Natural killer cell (primary cell): ENCODE data around the gene CD302. TPM values are rescaled to one million over a fixed set of nuclear protein-coding genes. Genes with fewer than 3 reads are reported as not detected.
"Not testable (repeated sequence)": the region's sequence is repeated elsewhere in the genome, so short reads cannot be mapped to it uniquely, and the experiment has no call there.

ENCODE experiments used
- ATAC-seq, 3 donors: fragments of 150-1000 bp in 2 of 3; fragments of 200-7000 bp in 1 of 3; cut with Tn5 transposase; 1 replicate in 1 of 3; 2 replicates in 2 of 3; pipeline ENCODE4 v1.10.0; 2021; ENCODE audit warnings: mild to moderate bottlenecking in 2 of 3, moderate library complexity in 2 of 3
- DNase-seq, 2 donors: peaks; one replicate each; pipeline versions ENCODE4 v3.0.0 to v3.0.0-alpha.2; 2013 to 2021; ENCODE audit warnings: mixed read lengths in 1 of 2
- H3K27ac ChIP-seq: one replicate; pipeline ENCODE4 v1.5.1; 2013; ENCODE audit warnings: mild to moderate bottlenecking, low read length
- H3K27me3 ChIP-seq: one replicate; pipeline ENCODE4 v1.6.1; 2013; ENCODE audit warnings: low read length; ENCODE audit not compliant: control insufficient read depth, insufficient read depth
- H3K36me3 ChIP-seq: one replicate; pipeline ENCODE4 v1.6.1; 2013; ENCODE audit warnings: low read length; ENCODE audit not compliant: control insufficient read depth, insufficient read depth
- H3K4me1 ChIP-seq: one replicate; pipeline ENCODE4 v1.6.1; 2013; ENCODE audit warnings: low read length; ENCODE audit not compliant: control insufficient read depth, insufficient read depth
- H3K4me3 ChIP-seq: one replicate; pipeline ENCODE4 v1.5.1; 2013; ENCODE audit warnings: low read length
- H3K9me3 ChIP-seq: one replicate; pipeline ENCODE4 v1.6.1; 2013; ENCODE audit warnings: low read length; ENCODE audit not compliant: control insufficient read depth, insufficient read depth
- H3K27ac Mint-ChIP-seq, 2 donors: one replicate each; pipeline ENCODE4 v1.8.0; 2022; ENCODE audit warnings: mild to moderate bottlenecking in 2 of 2, mixed read lengths in 2 of 2, moderate library complexity in 1 of 2
- H3K27me3 Mint-ChIP-seq, 2 donors: one replicate each; pipeline ENCODE4 v1.8.0; 2022; ENCODE audit warnings: low read depth in 2 of 2, mixed read lengths in 2 of 2
- H3K36me3 Mint-ChIP-seq: one replicate; pipeline ENCODE4 v1.8.0; 2022; ENCODE audit warnings: mixed read lengths
- H3K4me1 Mint-ChIP-seq, 2 donors: one replicate each; pipeline ENCODE4 v1.8.0; 2022; ENCODE audit warnings: mixed read lengths in 2 of 2
- H3K4me3 Mint-ChIP-seq: one replicate; pipeline ENCODE4 v1.8.0; 2022; ENCODE audit warnings: mild to moderate bottlenecking, moderate library complexity, mixed read lengths
- H3K9me3 Mint-ChIP-seq, 2 donors: one replicate each; pipeline ENCODE4 v1.8.0; 2022; ENCODE audit warnings: mixed read lengths in 2 of 2
- WGBS: methylation state at CpG from one replicate; pipeline ENCODE4 v1.1.7; 2013; ENCODE audit warnings: missing lambda C conversion rate; ENCODE audit not compliant: insufficient coverage; 5-methylcytosine and 5-hydroxymethylcytosine counted together
- intact Hi-C: fragments of 100-400 bp; cut with micrococcal nuclease; formaldehyde crosslinking; loops from one replicate; pipeline ENCODE4 v1.14.2; 2022
- total RNA-seq, 4 donors: library from RNA; stranded (reverse); fragments of 120-200 nt in 1 of 4; gene quantifications; one replicate each; pipeline versions ENCODE4 v1.2.3 to v1.2.4, GENCODE V29; 2013 to 2022
- TF ChIP-seq, protein P1 (sequence below): fragments of 200-600 bp; IDR thresholded peaks from one replicate; pipeline ENCODE4 v1.8.0; 2022; ENCODE audit warnings: antibody characterized with exemption

The CD302 gene
- total RNA-seq, 3 donors from 2014 or later (not counting 1 experiment from before 2014, with no cell fraction given), result 2.0 to 5.2 (median 5.1) TPM

DNA sequence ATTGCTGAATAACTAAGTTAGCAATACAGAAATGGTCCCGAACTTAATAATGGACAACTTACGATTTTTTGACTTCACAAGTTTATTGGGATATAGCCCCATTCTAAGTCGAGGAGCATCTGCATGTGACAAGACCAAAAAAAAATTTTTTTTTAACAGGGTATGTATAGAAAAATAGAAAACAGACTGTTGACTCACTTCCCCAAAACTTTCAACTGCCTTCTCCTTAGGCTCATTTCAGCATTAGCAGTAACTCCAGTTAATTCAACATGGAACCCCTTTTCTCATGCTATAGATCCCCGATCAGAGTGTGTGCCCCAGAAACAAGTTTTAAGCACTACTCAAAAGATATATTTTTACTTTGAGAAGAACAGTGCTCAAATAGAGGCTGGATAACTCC is 5.4 kb downstream of the CD302 start:
- DNase-seq (no peak), ATAC-seq (no peak)
- peaks cover 4% of the 10 kb centered on the region for H3K27me3 ChIP-seq
- intact Hi-C loops, result no loop called here
- H3K4me1 ChIP-seq, result peaks cover 3% of the 10 kb centered on the region
- H3K36me3 ChIP-seq, result no peaks in the 10 kb centered on the region
- H3K4me3 ChIP-seq, result no peak overlapping the region
- no peaks in the 10 kb centered on the region for H3K9me3 ChIP-seq
- Mint-ChIP-seq H3K27ac (no peak overlapping the region), H3K9me3 (no peaks in the 10 kb centered on the region), H3K4me1 (peaks cover 5 to 10% of the 10 kb centered on the region in 2 donors), H3K4me3 (no peak overlapping the region), H3K27me3 (peaks cover 0 to 11% of the 10 kb centered on the region in 2 donors), H3K36me3 (no peaks in the 10 kb centered on the region)
- TF ChIP-seq, protein P1, sequence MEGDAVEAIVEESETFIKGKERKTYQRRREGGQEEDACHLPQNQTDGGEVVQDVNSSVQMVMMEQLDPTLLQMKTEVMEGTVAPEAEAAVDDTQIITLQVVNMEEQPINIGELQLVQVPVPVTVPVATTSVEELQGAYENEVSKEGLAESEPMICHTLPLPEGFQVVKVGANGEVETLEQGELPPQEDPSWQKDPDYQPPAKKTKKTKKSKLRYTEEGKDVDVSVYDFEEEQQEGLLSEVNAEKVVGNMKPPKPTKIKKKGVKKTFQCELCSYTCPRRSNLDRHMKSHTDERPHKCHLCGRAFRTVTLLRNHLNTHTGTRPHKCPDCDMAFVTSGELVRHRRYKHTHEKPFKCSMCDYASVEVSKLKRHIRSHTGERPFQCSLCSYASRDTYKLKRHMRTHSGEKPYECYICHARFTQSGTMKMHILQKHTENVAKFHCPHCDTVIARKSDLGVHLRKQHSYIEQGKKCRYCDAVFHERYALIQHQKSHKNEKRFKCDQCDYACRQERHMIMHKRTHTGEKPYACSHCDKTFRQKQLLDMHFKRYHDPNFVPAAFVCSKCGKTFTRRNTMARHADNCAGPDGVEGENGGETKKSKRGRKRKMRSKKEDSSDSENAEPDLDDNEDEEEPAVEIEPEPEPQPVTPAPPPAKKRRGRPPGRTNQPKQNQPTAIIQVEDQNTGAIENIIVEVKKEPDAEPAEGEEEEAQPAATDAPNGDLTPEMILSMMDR, result no peak
- H3K27ac ChIP-seq, result no peak overlapping the region
- WGBS, result 84% methylated on average over 4 of the region's 4 CpGs

DNA sequence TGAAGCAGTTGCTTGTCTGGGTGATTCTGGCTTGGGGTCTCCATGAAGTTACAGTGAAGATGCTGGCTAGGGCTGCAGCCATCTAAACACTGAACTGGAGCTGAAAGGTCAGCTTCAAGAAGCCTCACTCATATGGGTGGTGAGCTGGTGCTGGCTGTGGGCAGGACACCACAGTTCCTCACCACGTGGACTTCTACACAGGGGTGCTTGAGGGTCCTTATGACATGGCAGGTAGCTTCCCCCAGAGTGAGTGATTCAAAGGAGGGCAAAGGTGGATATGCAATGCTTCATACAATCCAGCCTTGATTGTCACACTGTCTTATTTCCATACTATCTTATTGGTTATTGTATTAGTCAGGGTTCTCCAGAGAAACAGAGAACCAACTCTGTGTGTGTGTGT is 6.0 kb downstream of the CD302 start:
- Histone ChIP-seq H3K9me3 (no peaks in the 10 kb centered on the region), H3K4me1 (no peaks in the 10 kb centered on the region), H3K36me3 (no peaks in the 10 kb centered on the region), H3K27ac (no peak overlapping the region), H3K4me3 (no peak overlapping the region), H3K27me3 (no peaks in the 10 kb centered on the region)
- TF ChIP-seq, protein P1, result no peak
- Mint-ChIP-seq H3K4me3 (no peak overlapping the region), H3K27ac (no peak overlapping the region), H3K4me1 (peaks cover 0 to 5% of the 10 kb centered on the region in 2 donors), H3K27me3 (peaks cover 0 to 11% of the 10 kb centered on the region in 2 donors), H3K9me3 (no peaks in the 10 kb centered on the region), H3K36me3 (no peaks in the 10 kb centered on the region)
- DNase-seq, result no peak
- ATAC-seq, result no peak
- WGBS, result 67% methylated on average over 1 of the region's 1 CpG
- intact Hi-C loops, result no loop called here

DNA sequence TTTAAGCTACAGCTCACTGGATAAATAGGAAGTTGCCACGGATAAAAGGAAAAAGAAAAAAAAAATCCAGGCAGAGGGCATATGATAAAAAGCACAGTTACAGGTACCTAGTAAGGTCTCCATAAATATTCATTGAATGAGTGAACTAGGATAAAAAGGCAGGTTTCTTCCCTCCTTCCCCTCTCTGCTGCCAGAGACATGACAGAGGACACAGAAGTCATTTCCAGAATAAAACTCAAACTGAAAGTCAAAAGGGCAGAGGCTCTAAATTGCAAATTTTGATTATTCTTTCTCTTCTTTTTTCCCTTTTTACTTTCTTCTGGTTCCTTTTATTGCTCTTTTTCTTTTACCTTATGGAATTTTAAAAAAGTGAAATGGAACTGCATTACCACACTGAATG is 7.7 kb downstream of the CD302 start:
- H3K27ac ChIP-seq, result no peak overlapping the region
- no peak for DNase-seq
- H3K9me3 Mint-ChIP-seq, result no peaks in the 10 kb centered on the region
- H3K36me3 Mint-ChIP-seq, result no peaks in the 10 kb centered on the region
- H3K27me3 ChIP-seq, result no peaks in the 10 kb centered on the region
- no peaks in the 10 kb centered on the region for H3K36me3 ChIP-seq
- 40% methylated on average over 1 of the region's 1 CpG for WGBS
- no peak overlapping the region for H3K4me3 ChIP-seq
- TF ChIP-seq, protein P1, result no peak
- no peak for ATAC-seq
- no peak overlapping the region for H3K27ac Mint-ChIP-seq
- H3K4me3 Mint-ChIP-seq, result no peak overlapping the region
- H3K4me1 Mint-ChIP-seq, result no peaks in the 10 kb centered on the region
- H3K9me3 ChIP-seq, result no peaks in the 10 kb centered on the region
- H3K4me1 ChIP-seq, result no peaks in the 10 kb centered on the region
- peaks cover 0 to 9% of the 10 kb centered on the region in 2 donors for H3K27me3 Mint-ChIP-seq
- intact Hi-C loops, result no loop called here

DNA sequence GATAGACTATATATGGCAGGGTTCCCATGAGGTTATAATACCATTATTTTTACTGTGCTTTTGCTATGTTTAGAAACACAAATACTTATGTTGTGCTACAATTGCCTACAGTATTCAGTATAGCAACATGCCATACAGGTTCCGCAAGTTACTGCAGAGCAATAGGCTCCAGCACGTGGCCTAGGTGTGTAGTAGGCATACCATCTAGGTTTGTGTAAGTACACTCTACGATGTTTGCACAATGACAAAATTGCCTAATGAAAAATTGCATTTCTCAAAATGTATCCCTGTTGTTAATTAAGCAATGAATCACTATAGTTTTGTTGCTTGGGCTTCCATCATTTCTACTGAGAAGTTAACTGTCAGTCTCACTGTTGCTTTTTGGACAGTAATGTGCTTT is 9.8 kb downstream of the CD302 start:
- no peaks in the 10 kb centered on the region for H3K36me3 Mint-ChIP-seq
- Histone ChIP-seq H3K4me1 (no peaks in the 10 kb centered on the region), H3K4me3 (no peak overlapping the region), H3K27ac (no peak overlapping the region), H3K27me3 (no peaks in the 10 kb centered on the region), H3K9me3 (no peaks in the 10 kb centered on the region), H3K36me3 (no peaks in the 10 kb centered on the region)
- peaks cover 0 to 8% of the 10 kb centered on the region in 2 donors for H3K27me3 Mint-ChIP-seq
- no peaks in the 10 kb centered on the region for H3K9me3 Mint-ChIP-seq
- intact Hi-C loops, result no loop called here
- H3K4me3 Mint-ChIP-seq, result no peak overlapping the region
- ATAC-seq (no peak), DNase-seq (no peak)
- TF ChIP-seq, protein P1, result no peak
- H3K4me1 Mint-ChIP-seq, result no peaks in the 10 kb centered on the region
- WGBS, result 95% methylated on average over 3 of the region's 3 CpGs
- no peak overlapping the region for H3K27ac Mint-ChIP-seq

DNA sequence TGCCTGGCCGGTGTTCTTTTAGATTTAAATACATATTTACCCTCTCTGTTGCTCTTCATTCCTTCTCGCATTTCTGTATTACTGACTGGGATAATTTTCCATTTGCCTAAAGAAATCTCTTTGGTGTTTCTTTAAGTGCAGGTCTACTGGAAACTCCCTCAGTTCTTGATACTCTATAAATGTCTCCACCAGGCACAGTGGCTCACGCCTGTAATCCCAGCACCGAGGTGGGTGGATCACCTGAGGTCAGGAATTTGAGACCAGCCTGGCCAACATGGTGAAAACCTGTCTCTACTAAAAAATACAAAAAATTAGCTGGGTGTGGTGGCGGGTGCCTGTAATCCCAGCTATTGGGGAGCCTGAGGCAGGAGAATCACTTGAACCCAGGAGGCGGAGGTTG is 10.4 kb downstream of the CD302 start:
- DNase-seq, H3K36me3 Mint-ChIP-seq, H3K9me3 ChIP-seq, H3K27me3 Mint-ChIP-seq, intact Hi-C loops, H3K4me3 Mint-ChIP-seq, H3K27me3 ChIP-seq, H3K4me1 ChIP-seq, H3K4me1 Mint-ChIP-seq, H3K36me3 ChIP-seq, ATAC-seq, H3K27ac ChIP-seq, H3K9me3 Mint-ChIP-seq, H3K4me3 ChIP-seq, H3K27ac Mint-ChIP-seq: not testable (repeated sequence)
- 95% methylated on average over 6 of the region's 6 CpGs for WGBS
